BJ (cell line): ENCODE data around the gene MBD2. TPM values are rescaled to one million over a fixed set of nuclear protein-coding genes. Genes with fewer than 3 reads are reported as not detected.
A peak's percentile ranks its signal among the peaks of the same experiment; 100 is the strongest.
"Not testable (repeated sequence)": the region's sequence is repeated elsewhere in the genome, so short reads cannot be mapped to it uniquely, and the experiment has no call there.

Source experiments
- CTCF ChIA-PET: fragments of 350-600 bp; formaldehyde crosslinking; extraction: SDS; loops from one replicate; lab custom pipeline; 2021; ENCODE audit warnings: antibody characterized with exemption, inconsistent platforms; lab: Yijun Ruan, JAX
- POLR2A ChIA-PET: fragments of 300-600 bp; sonication (Branson Sonifier 250); formaldehyde crosslinking; extraction: SDS; loops from one replicate; lab custom pipeline; 2021; ENCODE audit warnings: antibody characterized with exemption; lab: Charles Lee
- DNase-seq: peaks from one replicate; pipeline ENCODE4 v3.0.0-alpha.2; 2011; ENCODE audit warnings: low read depth
- H3K27me3 ChIP-seq: 2 replicates; pipeline ENCODE4 v1.6.0; 2011; ENCODE audit warnings: low read length; ENCODE audit not compliant: control insufficient read depth, insufficient read depth
- H3K36me3 ChIP-seq: 2 replicates; pipeline ENCODE4 v1.5.1; 2011; ENCODE audit warnings: low read length; ENCODE audit not compliant: control insufficient read depth, insufficient read depth
- H3K4me3 ChIP-seq: 2 replicates; pipeline ENCODE4 v1.5.1; 2011; ENCODE audit warnings: low read depth, mild to moderate bottlenecking, control low read depth, low read length
- CTCF ChIP-seq: IDR thresholded peaks from 2 replicates; pipeline ENCODE4 v1.5.1; 2011; ENCODE audit warnings: low read depth, mild to moderate bottlenecking, control low read depth, inconsistent platforms, low read length, moderate library complexity; ENCODE audit not compliant: insufficient read depth
- polyA plus RNA-seq: library from polyadenylated mRNA; depleted of rRNA; stranded (reverse); fragments of >200 nt; gene quantifications from 2 replicates; pipeline ENCODE4 v1.2.3, GENCODE V29; 2011

MBD2 gene
- polyA plus RNA-seq, 1 experiment: 35.8 TPM

- no peaks in the 10 kb centered on the region for H3K36me3 ChIP-seq
- no peak for DNase-seq
- CTCF ChIA-PET: no interaction called here
- POLR2A ChIA-PET: no interaction called here
- H3K27me3 ChIP-seq: no peaks in the 10 kb centered on the region
- H3K4me3 ChIP-seq: no peak overlapping the region
- TF ChIP-seq CTCF: no peak
These were observed 5.1 kb upstream of the MBD2 start for GRCh38 chr18:54229421-54230059.

GRCh38 chr18:54228364-54228763, 3.9 kb upstream of the MBD2 start:
- POLR2A ChIA-PET: no interaction called here
- Histone ChIP-seq H3K27me3 (no peaks in the 10 kb centered on the region), H3K4me3 (no peak overlapping the region), H3K36me3 (no peaks in the 10 kb centered on the region)
- CTCF ChIA-PET: no interaction called here
- no peak for DNase-seq
- TF ChIP-seq CTCF: no peak

- Histone ChIP-seq H3K4me3 (peak overlapping the region; percentile 92), H3K27me3 (no peaks in the 10 kb centered on the region), H3K36me3 (no peaks in the 10 kb centered on the region; the same call in 1 of the 2 replicates)
- TF ChIP-seq CTCF: no peak
- peak; percentile 70 for DNase-seq
- ChIA-PET POLR2A (interaction anchor here (0.5 to 0.6 kb wide), 2 partner anchors 11 to 12 kb away, joined by 4 to 5 read pairs; no protein-coding TSS in a partner anchor), CTCF (interaction anchor here (1.2 to 2.2 kb wide), 2 partner anchors 46 to 96 kb away, joined by 5 to 17 read pairs; partner anchors contain the start of gene POLI)
These were observed 764 bp downstream of the MBD2 start for GRCh38 chr18:54223568-54224241.

GRCh38 chr18:54222922-54223567, 1.4 kb downstream of the MBD2 start:
- H3K27me3 ChIP-seq: no peaks in the 10 kb centered on the region
- POLR2A ChIA-PET: interaction anchor here (0.5 to 0.6 kb wide), 2 partner anchors 11 to 12 kb away, joined by 4 to 5 read pairs; no protein-coding TSS in a partner anchor
- H3K36me3 ChIP-seq: no peaks in the 10 kb centered on the region; the same call in 1 of the 2 replicates
- H3K4me3 ChIP-seq: peak overlapping the region; percentile 92
- CTCF ChIA-PET: interaction anchor here (0.9 to 2.2 kb wide), 3 partner anchors 14 to 95 kb away, joined by 3 to 17 read pairs (median 5); partner anchors contain the start of gene POLI
- no peak for DNase-seq
- TF ChIP-seq CTCF: 0 out of 2 replicates have a peak, but pooled peaks have one; percentile 5

- ChIA-PET CTCF (no interaction called here), POLR2A (no interaction called here)
- H3K4me3 ChIP-seq: no peak overlapping the region
- no peaks in the 10 kb centered on the region; the same call in 1 of the 2 replicates for H3K36me3 ChIP-seq
- DNase-seq: no peak
- TF ChIP-seq CTCF: no peak
- no peaks in the 10 kb centered on the region for H3K27me3 ChIP-seq
These were observed 4.1 kb downstream of the MBD2 start for GRCh38 chr18:54220406-54220805.

GRCh38 chr18:54218803-54219202, 5.7 kb downstream of the MBD2 start:
- DNase-seq, H3K27me3 ChIP-seq, H3K4me3 ChIP-seq, POLR2A ChIA-PET, H3K36me3 ChIP-seq: not testable (repeated sequence)
- CTCF ChIA-PET: interaction anchor here (1.3 kb wide), 1 partner anchor 52 kb away, joined by 4 read pairs; no protein-coding TSS in a partner anchor
